HepG2 (cell line): Measurements from ENCODE around the gene EPN3. TPM values are rescaled to one million over a fixed set of nuclear protein-coding genes. Genes with fewer than 3 reads are reported as not detected.

ENCODE experiments used
- CEBPG ChIP-seq: IDR thresholded peaks from 2 replicates; pipeline ENCODE4 v1.6.1; 2016
- FOXA3 ChIP-seq: IDR thresholded peaks from 2 replicates; pipeline ENCODE4 v1.6.1; 2016; ENCODE audit warnings: missing genetic modification reagents, missing compliant biosample characterization
- GATA4 ChIP-seq: sonication (generic); IDR thresholded peaks from 2 replicates; pipeline ENCODE4 v1.6.1; 2016; ENCODE audit warnings: antibody characterized with exemption, low read depth, borderline replicate concordance
- KDM3A ChIP-seq: IDR thresholded peaks from 2 replicates; pipeline ENCODE4 v1.6.1; 2018; ENCODE audit warnings: low read depth, missing compliant biosample characterization
- MTA1 ChIP-seq: sonication (generic); formaldehyde crosslinking; IDR thresholded peaks from 2 replicates; pipeline ENCODE4 v1.4.0; 2020; ENCODE audit warnings: missing genetic modification reagents, mild to moderate bottlenecking, borderline replicate concordance
- NFE2L1 ChIP-seq: sonication (generic); formaldehyde crosslinking; IDR thresholded peaks from 2 replicates; pipeline ENCODE4 v1.4.0; 2020; ENCODE audit warnings: missing genetic modification reagents, mild to moderate bottlenecking, borderline replicate concordance
- PRMT3 ChIP-seq: sonication (generic); formaldehyde crosslinking; IDR thresholded peaks from 2 replicates; pipeline ENCODE4 v1.8.1; 2022; ENCODE audit warnings: low read depth, mild to moderate bottlenecking, moderate library complexity, missing genetic modification reagents, borderline replicate concordance
- PTBP1 ChIP-seq: fragments of 200-400 bp; formaldehyde crosslinking; IDR thresholded peaks from 2 replicates; pipeline ENCODE4 v1.6.1; 2018; ENCODE audit warnings: low read length, low read depth; ENCODE audit not compliant: poor library complexity, severe bottlenecking
- THAP11 ChIP-seq: IDR thresholded peaks from 2 replicates; pipeline ENCODE4 v1.6.1; 2016; ENCODE audit warnings: missing biosample characterization, missing genetic modification reagents
- ZBTB4 ChIP-seq: sonication (generic); formaldehyde crosslinking; IDR thresholded peaks from 2 replicates; pipeline ENCODE4 v1.4.0; 2020; ENCODE audit warnings: missing genetic modification reagents, mild to moderate bottlenecking, borderline replicate concordance
- ZC3H13 ChIP-seq: sonication (generic); formaldehyde crosslinking; IDR thresholded peaks from 2 replicates; pipeline ENCODE4 v1.8.1; 2023; ENCODE audit warnings: mild to moderate bottlenecking, missing genetic modification reagents, moderate library complexity
- ZFP36L1 ChIP-seq: sonication (generic); formaldehyde crosslinking; IDR thresholded peaks from 2 replicates; pipeline ENCODE4 v1.8.0; 2022; ENCODE audit warnings: mild to moderate bottlenecking, missing genetic modification reagents, moderate library complexity
- ZNF878 ChIP-seq: sonication (generic); formaldehyde crosslinking; IDR thresholded peaks from 2 replicates; pipeline ENCODE4 v1.8.1; 2023; ENCODE audit warnings: mild to moderate bottlenecking, missing genetic modification reagents, moderate library complexity
- polyA plus RNA-seq, 8 experiments: library from polyadenylated mRNA; depleted of rRNA in 3 of 8; stranded (reverse) in 7 of 8; unstranded in 1 of 8; fragments of >200 nt; fragmentation: Illumina TruSeq in 4 of 8; extraction: Trizol in 4 of 8; gene quantifications; 2 replicates each; pipeline versions ENCODE4 v1.2.1 to v1.2.3, GENCODE V29; 2011 to 2016; ENCODE audit warnings: low read depth in 4 of 8, missing spikeins in 1 of 8, mixed read lengths in 1 of 8; ENCODE audit not compliant: insufficient read depth in 1 of 8
- total RNA-seq, 5 experiments: library from RNA; depleted of rRNA; stranded (reverse); fragments of >200 nt; fragmentation: Illumina TruSeq; extraction: Trizol; gene quantifications; 2 replicates each; pipeline ENCODE4 v1.2.3, GENCODE V29; 2016; ENCODE audit warnings: low read depth in 1 of 5
- TF ChIP-seq, protein P1 (sequence below), 2 experiments: IDR thresholded peaks; 2 replicates each; pipeline ENCODE4 v1.6.1; 2011 to 2012; ENCODE audit warnings: low read length in 2 of 2, borderline replicate concordance in 1 of 2, low read depth in 1 of 2, mild to moderate bottlenecking in 1 of 2, moderate library complexity in 1 of 2
- TF ChIP-seq, protein P2 (sequence below): sonication (generic); formaldehyde crosslinking; IDR thresholded peaks from 2 replicates; pipeline ENCODE4 v1.9.0; 2022; ENCODE audit warnings: low read depth, missing genetic modification reagents
- TF ChIP-seq, protein P3 (sequence below): sonication (generic); formaldehyde crosslinking; IDR thresholded peaks from 2 replicates; pipeline ENCODE4 v1.4.0; 2020; ENCODE audit warnings: missing genetic modification reagents

The EPN3 gene
- total and polyA plus RNA-seq, 2 of the 13 experiments (the other 11 are each of a cell fraction or from before 2014, with no cell fraction given), result 0.11 to 0.95 TPM

DNA sequence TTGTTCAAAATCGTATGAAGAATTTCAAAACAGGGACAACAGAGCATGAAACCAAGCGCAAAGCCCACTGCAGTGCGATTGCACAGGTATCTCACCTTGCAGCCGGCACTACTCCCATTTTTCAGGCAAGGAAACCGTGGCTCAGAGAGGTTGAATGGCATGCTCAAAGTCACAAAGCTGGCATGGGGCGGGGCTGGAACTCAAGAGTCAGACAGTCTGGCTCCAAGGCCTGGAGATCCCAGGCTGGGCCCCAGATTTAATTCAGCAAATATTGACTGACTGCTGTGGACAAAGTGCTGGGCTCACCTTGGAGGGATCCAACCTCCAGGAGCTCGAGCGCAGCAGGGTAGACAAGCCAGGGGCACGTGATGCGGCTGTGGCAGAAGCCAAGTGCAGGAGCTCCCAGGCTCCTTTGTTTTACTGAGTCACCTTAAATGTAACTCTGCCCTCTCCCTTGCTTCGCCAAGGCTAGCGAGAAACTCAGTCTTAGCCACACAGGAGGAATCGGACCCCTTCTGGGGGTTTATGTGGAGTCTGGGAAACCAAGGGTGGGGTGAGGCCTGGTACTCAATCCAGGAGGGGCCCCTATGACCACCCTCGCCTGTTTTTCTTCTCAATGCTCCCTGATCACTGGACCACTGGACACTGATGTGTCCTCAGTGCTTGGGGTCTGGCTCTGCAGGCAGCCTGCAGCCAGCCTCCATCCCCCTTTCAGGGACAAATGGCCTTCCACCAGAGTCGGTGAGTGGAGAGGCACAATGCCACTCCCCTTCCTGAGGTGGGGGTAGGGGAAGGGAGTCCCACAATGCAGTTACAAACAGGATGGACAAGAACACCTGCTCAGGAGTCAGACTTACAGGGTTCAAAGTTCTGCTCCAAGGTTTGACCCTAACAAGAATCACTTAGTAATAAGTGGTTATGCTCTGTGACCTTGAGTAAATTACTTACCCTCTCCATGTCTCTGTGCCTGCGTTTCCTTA is 10.6 kb downstream of the EPN3 start (continued):
- TF ChIP-seq, protein P1, sequence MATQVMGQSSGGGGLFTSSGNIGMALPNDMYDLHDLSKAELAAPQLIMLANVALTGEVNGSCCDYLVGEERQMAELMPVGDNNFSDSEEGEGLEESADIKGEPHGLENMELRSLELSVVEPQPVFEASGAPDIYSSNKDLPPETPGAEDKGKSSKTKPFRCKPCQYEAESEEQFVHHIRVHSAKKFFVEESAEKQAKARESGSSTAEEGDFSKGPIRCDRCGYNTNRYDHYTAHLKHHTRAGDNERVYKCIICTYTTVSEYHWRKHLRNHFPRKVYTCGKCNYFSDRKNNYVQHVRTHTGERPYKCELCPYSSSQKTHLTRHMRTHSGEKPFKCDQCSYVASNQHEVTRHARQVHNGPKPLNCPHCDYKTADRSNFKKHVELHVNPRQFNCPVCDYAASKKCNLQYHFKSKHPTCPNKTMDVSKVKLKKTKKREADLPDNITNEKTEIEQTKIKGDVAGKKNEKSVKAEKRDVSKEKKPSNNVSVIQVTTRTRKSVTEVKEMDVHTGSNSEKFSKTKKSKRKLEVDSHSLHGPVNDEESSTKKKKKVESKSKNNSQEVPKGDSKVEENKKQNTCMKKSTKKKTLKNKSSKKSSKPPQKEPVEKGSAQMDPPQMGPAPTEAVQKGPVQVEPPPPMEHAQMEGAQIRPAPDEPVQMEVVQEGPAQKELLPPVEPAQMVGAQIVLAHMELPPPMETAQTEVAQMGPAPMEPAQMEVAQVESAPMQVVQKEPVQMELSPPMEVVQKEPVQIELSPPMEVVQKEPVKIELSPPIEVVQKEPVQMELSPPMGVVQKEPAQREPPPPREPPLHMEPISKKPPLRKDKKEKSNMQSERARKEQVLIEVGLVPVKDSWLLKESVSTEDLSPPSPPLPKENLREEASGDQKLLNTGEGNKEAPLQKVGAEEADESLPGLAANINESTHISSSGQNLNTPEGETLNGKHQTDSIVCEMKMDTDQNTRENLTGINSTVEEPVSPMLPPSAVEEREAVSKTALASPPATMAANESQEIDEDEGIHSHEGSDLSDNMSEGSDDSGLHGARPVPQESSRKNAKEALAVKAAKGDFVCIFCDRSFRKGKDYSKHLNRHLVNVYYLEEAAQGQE (IDR thresholded peaks at IDR 0.05; ENCODE audit: borderline replicate concordance in 1 of 2, low read depth in 1 of 2, low read length in 2 of 2), result 0 out of 4 replicates have a peak, but pooled peaks of 1 of the 2 experiments have one; percentile 22
- TF ChIP-seq ZC3H13 (CRISPR knock-in tag) (peak; percentile 73), FOXA3 (peak; percentile 95), CEBPG (CRISPR knock-in tag) (peak; percentile 27), GATA4 (peak; percentile 72; the same call in 1 of the 2 replicates), PRMT3 (CRISPR knock-in tag) (peak; percentile 63; the same call in 1 of the 2 replicates), ZNF878 (CRISPR knock-in tag) (peak; percentile 69; the same call in 1 of the 2 replicates), MTA1 (CRISPR knock-in tag) (peak; percentile 66; the same call in 1 of the 2 replicates), ZFP36L1 (CRISPR knock-in tag) (peak; percentile 60; the same call in 1 of the 2 replicates), ZBTB4 (CRISPR knock-in tag) (peak; percentile 65; the same call in 1 of the 2 replicates), NFE2L1 (peak; percentile 81; the same call in 1 of the 2 replicates), THAP11 (CRISPR knock-in tag) (peak; percentile 75), PTBP1 (peak; percentile 38), KDM3A (CRISPR knock-in tag) (peak; percentile 77)
- TF ChIP-seq, protein P2, sequence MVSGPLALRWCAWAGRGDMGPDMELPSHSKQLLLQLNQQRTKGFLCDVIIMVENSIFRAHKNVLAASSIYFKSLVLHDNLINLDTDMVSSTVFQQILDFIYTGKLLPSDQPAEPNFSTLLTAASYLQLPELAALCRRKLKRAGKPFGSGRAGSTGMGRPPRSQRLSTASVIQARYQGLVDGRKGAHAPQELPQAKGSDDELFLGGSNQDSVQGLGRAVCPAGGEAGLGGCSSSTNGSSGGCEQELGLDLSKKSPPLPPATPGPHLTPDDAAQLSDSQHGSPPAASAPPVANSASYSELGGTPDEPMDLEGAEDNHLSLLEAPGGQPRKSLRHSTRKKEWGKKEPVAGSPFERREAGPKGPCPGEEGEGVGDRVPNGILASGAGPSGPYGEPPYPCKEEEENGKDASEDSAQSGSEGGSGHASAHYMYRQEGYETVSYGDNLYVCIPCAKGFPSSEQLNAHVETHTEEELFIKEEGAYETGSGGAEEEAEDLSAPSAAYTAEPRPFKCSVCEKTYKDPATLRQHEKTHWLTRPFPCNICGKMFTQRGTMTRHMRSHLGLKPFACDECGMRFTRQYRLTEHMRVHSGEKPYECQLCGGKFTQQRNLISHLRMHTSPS (CRISPR knock-in tag), result peak; percentile 76
- TF ChIP-seq, protein P3, sequence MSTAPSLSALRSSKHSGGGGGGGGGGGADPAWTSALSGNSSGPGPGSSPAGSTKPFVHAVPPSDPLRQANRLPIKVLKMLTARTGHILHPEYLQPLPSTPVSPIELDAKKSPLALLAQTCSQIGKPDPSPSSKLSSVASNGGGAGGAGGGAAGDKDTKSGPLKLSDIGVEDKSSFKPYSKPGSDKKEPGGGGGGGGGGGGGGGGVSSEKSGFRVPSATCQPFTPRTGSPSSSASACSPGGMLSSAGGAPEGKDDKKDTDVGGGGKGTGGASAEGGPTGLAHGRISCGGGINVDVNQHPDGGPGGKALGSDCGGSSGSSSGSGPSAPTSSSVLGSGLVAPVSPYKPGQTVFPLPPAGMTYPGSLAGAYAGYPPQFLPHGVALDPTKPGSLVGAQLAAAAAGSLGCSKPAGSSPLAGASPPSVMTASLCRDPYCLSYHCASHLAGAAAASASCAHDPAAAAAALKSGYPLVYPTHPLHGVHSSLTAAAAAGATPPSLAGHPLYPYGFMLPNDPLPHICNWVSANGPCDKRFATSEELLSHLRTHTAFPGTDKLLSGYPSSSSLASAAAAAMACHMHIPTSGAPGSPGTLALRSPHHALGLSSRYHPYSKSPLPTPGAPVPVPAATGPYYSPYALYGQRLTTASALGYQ, result peak; percentile 92
